ENCODE measurements around the gene YPEL5.
"Not testable (repeated sequence)": the region's sequence is repeated elsewhere in the genome, so short reads cannot be mapped to it uniquely, and the experiment has no call there.

The YPEL5 gene

DNA sequence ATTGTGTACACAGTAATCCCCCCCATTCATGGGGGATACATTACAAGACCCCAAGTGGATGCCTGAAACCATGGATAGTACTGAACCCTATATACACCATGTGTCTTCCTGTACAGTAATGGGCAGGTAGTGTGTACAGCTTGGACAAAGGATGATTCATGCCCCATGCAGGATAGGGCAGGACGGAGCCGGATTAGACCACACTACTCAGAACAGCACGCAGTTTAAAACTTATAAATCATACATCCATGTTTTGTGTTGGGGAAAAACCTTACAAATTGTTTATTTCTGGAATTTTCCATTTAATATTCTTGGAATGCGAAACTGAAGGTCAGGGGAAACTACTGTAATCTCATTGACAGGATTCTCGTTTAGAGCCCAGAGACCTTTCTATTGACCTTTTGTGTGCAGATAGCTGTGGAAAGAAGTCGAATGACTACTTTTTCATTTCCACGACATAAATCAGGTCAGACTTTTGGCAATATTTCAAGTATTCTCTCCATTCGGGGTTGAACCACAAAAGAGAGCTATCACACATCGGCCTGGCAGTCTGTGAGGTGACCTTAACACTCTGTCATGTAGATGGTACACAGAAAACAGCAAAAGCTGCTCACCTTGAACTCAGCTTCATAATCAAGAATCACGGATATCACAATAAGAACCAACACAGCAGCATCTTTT is 9.9 kb upstream of the YPEL5 start:
- no peak for DNase-seq (ENCODE audit: low read depth in 2 of 3, low spot score in 2 of 3)

DNA sequence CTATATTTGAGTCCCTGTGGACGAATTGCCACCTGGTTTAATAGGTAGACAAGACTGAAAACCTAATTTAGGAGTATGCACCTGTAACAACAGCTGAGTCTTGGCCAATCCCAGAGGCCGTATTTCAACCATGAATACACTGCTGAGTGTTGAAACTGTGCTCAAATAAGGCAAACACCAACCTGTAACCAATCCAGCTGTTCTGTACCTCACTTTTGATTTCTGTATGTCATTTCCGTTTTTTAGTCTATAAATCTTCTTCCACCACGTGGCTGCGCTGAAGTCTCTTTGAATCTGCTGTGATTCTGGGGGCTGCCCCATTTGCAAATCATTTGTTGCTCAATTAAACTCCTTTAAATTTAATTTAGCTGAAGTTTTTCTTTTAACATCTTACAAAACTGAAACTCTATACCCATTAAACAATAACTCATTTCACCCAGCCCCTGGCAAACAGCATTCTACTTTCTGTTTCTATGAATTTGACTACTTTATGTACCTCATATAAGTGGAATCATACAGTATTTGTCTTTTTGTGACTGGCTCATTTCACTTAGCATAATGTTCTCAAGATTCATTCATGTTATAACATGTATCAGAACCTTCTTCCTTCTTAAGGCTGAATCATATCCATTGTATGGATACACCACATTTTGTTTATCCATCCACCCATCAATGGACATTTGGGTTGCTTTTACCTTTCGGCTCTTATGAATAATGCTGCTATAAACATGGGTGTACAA is 7.5 kb upstream of the YPEL5 start:
- DNase-seq (ENCODE audit: low read depth in 2 of 3, low spot score in 2 of 3): no peak

GRCh38 chr2:30141136-30141535 is 5.7 kb upstream of the YPEL5 start:
- DNase-seq (ENCODE audit: low read depth in 2 of 3, low spot score in 2 of 3): no peak

DNA sequence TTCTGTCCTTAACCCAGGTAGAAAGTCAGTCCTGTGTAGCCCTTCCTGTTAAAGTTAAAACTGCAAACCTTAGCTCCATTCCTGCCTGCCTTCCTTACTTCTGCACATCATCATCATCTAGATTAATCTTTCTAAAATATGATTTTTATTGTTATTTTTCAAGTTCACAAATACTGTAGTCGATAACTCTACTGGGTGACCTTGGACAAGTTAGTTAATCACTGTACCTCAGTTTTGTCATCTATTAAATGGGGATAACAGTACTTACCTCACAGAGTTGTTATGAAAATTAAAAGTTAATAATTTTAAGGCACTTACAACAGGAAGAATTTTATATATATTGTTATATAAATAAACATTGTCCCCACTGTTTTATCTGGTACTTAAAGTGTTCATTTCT is 2.5 kb upstream of the YPEL5 start:
- DNase-seq (ENCODE audit: low read depth in 2 of 3, low spot score in 2 of 3): no peak

DNA sequence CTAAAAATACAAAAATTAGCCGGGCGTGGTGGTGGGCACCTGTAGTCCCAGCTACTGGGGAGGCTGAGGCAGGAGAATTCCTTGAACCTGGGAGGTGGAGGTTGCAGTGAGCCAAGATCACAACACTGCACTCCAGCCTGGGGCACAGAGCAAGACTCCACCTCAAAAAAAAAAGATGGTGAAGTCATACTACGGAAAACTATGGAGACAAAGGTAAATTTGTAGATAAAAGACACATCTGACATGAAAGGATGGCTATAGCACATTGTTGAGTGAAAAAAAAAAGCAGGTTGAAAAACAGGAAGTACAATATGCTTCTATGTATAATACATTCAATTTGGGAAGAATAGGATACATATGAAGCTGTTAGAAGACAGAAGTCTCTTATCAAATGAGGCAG is 1.9 kb upstream of the YPEL5 start:
- not testable (repeated sequence) for DNase-seq (ENCODE audit: low read depth in 2 of 3, low spot score in 2 of 3)

- DNase-seq (ENCODE audit: low read depth in 2 of 3, low spot score in 2 of 3): no peak
Measured at GRCh38 chr2:30145826-30146336, 926 bp upstream of the YPEL5 start.

DNA sequence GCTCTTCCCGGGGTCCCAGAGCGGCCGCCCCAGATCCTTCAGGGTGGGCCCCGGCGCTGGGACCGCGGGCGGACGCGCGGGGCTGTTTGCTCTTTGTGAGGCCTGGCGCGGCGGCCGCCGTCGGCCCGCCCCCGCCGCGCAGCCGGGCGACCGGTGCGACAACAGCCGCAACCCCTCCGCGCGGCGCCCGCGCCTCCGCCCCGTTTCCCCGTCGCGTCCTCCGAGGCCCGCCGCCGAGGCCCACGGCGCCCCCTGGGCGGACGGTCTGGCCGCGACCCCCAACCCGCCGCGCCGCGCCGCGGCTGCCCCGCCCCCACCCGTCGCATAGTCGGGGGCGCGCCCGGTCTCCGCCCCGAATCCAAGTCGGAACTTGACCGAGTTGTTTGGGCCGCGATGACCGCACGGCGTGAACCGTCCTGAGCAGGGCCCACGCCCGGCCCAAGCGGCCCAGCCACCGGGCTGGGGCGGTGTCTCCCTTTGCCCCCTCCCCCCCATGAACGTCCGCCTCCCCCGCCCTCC is 448 bp downstream of the YPEL5 start:
- peak in 1 of 3 experiments; percentile 24 for DNase-seq (ENCODE audit: low read depth in 2 of 3, low spot score in 2 of 3)

DNA sequence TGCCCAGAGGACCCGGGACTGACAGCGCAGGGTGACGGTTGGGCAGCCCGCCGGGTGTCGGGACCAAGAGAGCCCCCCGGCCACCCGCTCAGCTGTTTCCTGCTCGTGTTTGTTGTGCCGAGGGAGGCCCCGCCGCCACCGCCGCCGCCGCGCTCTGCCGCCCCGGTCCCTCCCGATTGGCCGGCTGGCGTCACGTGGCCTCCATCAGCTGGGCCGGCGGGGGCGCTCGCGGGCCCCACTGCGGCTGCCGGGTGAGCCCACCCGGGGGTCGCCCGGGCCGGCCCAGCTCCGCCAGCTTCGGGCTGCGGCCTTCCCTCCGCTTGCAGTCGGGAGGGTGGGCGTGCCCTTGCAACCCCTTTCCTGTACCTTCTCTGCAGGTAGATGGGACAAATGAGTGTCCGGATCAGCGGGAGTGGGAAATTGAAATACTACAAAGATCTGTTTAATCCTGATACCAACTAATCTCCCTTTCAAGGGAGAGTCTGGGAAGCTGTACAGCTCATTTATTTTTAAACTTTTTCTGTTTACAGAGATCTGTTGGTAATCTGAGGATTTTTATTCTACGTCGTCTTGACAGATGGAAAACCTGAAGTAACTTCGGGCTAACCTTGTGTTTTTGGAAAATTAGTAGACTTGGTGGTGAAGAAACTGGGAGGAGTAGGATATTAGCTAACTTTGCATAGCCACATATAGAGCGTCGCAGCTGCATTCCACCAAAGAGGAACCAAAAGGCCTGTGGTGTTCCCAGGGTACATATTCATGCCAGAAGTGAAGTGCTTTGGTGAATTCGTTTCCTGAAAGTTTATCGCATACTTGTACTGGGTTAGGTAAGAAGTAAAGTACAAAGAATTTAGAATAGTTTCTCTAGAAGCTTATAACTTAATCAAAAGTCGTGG is 1.2 kb downstream of the YPEL5 start:
- DNase-seq (ENCODE audit: low read depth in 2 of 3, low spot score in 2 of 3): peak; percentile 49 to 61 (median 50)

- DNase-seq (ENCODE audit: low read depth in 2 of 3, low spot score in 2 of 3): no peak
Measured at GRCh38 chr2:30148850-30149249, 2.0 kb downstream of the YPEL5 start.

- DNase-seq (ENCODE audit: low read depth in 2 of 3, low spot score in 2 of 3): no peak
Measured at GRCh38 chr2:30149513-30149912, 2.7 kb downstream of the YPEL5 start.

DNA sequence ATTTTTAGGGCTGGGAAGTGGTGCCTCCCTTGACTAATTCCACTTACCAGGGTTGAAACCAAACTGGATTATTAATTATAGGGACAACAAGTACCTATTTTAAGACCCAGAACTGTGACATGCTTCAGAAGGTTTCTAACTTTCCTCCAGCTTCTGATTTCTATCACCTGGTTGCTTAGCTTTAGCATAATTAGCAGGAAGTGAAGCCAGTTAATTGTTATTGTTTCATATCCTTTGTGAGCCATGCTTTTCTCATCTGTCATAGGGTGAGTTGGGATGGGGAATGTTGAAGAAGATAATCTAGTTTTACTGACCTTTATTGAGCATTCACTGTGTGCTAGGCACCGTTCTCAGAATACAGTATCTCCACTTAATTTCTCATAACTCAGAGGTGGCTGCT is 3.2 kb downstream of the YPEL5 start:
- no peak for DNase-seq (ENCODE audit: low read depth in 2 of 3, low spot score in 2 of 3)

GRCh38 chr2:30150786-30151185 is 4.0 kb downstream of the YPEL5 start:
- DNase-seq (ENCODE audit: low read depth in 2 of 3, low spot score in 2 of 3): no peak

DNA sequence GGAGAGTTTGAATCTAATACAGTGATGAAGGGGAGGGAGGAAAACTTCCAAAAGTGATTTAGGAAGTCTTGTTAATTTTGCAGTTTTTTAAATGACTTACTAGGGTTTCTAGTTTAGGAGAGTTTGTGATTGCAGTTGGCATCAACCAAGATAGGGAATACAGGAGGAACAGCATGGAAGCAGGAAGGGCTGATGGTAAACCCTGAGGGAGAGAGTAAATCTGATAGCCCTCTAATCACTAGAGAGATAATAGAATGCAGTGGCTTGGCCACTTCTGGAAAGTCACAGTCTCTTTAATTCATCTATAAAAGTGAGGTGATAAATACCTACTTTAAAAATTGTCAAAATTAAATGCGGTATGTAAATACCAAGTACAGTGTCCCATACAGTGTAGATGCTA is 5.6 kb downstream of the YPEL5 start:
- no peak for DNase-seq (ENCODE audit: low read depth in 2 of 3, low spot score in 2 of 3)

DNA sequence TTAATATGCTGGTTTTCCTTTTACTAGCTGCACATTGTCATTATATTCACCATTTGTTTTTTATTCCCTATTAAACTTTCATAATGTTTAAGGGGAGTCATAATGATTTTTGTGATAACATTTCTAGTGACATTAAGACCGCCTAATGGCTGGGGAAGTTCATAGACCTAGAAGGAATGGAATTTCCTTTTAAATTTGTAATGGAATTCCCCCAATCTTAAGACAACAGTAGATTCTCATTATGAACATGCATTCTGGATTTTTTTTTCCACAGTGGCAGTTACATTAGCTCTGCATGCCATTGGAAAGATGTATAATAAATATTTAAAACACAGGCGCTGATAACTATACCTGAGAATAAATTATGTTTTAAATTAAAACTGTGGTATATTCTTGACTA is 8.4 kb downstream of the YPEL5 start:
- DNase-seq (ENCODE audit: low read depth in 2 of 3, low spot score in 2 of 3): no peak

GRCh38 chr2:30155889-30156658 is 9.3 kb downstream of the YPEL5 start:
- no peak for DNase-seq (ENCODE audit: low read depth in 2 of 3, low spot score in 2 of 3)

GRCh38 chr2:30157616-30158015 is 10.8 kb downstream of the YPEL5 start:
- DNase-seq (ENCODE audit: low read depth in 2 of 3, low spot score in 2 of 3): no peak

DNA sequence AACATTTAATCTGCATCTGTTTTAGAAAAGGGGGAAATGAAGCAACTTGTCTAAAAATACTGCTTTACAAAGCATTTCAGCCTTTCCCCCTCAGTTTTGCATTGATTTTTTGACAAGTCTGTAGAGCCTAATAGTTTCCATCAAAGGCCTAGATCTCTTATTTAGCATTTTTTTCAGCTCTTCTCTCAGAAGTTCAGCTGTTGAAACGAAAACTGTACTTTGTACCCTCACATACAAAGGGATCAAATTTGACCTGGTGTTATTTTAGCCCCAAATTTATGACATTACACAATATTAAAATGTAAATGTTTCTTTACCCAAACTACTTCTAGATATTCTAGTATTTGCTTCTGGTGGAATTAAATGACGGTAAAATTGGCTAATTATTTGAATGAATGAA is 13.0 kb downstream of the YPEL5 start:
- no peak for DNase-seq (ENCODE audit: low read depth in 2 of 3, low spot score in 2 of 3)

GRCh38 chr2:30161929-30162706 is 15.3 kb downstream of the YPEL5 start:
- no peak for DNase-seq (ENCODE audit: low read depth in 2 of 3, low spot score in 2 of 3)

DNA sequence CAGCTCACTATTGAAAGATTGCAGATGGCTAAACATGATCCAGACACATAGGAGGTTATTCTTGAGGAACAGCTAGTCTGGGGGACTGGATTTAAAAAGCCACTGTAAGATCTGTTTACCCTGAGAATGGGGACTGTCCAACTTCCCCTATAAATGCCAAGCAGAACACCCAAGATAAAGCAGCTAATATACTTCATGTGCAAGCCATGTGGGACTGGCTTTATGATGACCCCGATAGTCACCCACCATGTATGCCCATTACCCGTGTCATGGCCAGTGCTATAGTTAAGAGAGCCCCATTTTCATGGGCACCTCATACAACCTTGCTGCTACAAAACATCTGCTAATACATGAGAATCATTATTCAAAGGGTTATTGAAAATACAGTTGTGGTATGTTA is 16.0 kb downstream of the YPEL5 start:
- no peak for DNase-seq (ENCODE audit: low read depth in 2 of 3, low spot score in 2 of 3)
